NCI-H146 treated with DMSO at 0.1 percent for 48 hours (cell line): ENCODE results near the gene STK24.

Experiments used
- DNase-seq: peaks from one replicate; lab custom pipeline; 2025; ENCODE audit not compliant: unreplicated experiment; lab: John Stamatoyannopoulos, UW

Gene STK24

DNA sequence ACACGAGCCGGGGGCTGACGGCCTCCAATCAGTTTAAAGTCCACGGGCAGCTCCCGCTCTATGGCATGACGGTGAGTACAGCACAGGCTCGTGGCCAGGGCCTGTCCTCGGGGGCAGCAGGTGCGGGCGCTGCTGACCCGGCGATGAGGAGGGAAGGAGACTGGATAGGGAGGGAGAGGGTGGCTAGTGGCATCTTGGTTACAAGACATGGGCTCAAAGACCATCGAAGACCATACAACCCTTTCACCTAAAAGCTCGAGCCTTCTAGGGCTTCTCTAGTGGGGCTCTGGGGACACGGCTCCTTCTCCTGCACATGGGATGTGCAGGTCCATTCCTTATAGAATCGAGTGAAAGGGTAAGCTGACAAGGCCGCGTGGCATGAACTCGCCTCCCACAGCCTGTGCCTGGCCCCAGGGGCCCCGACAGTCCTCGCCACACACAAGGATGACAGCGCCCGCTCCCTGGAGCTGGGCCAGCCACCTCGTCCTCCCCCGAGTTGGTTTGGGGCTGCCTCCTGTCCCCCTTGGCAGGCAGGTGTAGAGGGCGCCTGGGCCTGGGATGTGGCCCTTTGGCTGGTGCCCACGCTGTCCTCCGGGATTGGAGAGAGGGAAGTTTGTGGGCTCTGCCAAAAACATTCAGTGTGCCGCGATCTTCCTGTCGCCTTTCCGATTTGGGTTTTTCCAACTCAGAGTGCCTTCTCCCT lies 137.6 kb downstream of the STK24 start:
- DNase-seq = no peak

DNA sequence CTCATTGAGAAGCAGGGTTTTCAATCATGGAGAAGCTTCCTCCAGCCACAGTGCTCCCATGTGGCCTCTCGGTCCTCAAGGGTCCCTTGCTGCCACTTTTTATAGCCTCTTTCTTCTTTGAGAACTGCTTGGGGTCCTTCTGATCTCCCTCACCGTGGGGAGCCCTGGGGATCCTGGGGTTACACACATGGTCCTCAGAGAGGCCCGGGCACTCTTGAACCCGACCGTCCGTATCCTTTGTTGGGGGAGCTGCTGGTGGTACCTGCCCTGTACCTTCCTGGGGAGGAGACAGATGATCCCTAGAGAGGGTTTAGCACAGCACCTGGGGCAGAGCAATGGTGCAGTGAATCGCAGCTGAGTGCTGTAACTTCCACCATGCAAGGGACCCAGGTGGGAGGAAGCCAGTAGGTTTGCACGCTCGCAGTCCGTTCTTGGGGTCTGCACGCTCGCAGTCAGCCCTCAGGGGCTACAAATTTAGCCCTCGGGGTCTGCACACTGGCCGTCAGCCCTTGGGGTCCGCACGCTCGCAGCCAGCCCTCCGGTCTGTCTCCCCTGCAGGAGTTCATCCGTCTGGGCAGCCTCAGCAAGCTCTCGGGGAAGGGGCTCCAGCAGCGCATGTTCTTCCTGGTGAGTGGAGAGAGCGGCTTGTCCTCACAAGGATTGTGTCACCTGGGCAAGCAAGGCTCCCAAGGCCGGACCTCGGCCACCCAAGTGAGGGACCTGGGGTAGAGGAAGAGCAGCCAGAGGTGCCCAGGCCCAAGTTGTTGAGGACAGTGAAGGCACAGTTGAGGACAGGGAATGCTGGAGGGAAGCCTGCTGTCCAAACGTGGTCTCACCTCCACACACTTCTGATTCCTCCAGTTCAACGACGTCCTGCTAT lies 138.4 kb downstream of the STK24 start:
- no peak for DNase-seq

DNA sequence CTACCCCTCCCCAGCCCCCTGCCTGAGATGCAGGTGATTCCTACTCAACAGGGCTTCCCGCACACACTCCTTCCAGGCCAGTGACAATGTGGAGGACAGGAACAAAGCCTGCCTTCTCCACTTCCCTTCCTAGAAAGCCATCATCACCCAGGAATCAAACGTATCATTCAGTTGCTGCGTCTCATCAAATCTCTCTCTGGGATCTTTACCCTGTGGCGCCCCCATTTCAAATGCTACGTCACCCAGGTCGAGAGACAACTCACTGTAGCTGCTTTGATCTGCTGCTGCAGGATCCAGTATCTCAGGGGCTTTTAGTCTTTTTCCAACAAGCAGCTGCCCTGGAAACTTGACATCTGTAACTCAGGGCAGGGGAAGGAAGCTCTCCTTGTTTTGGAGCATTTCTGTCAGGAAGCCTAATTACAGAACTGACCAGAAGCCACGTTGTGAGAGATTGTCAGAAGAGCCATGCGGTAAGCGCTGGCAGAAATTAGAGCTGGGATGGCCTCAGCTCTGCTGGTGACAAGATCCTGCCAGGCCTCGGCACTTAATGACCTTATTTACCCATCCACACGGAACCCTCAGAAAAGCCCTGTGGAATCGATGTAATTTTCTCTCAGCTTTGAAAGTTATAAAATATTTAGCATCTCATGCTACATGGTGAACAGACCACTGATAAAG lies 140.5 kb downstream of the STK24 start:
- no peak for DNase-seq

DNA sequence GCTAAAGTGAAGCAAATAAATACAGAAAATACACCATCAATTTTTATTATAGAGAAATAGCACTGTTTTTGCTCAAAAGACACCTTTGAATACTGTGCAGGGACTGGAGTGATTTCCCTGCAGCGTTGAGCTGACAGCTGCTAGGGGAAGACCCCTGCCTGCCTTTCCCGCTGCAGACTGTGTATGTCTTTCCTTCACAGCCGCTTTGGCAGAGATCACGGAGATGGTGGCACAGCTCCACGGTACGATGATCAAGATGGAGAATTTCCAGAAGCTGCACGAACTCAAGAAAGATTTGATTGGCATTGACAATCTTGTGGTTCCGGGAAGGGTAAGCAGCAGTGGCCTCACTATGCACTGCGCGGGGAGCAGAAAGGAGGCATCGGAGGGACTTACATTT lies 141.5 kb downstream of the STK24 start:
- no peak for DNase-seq

DNA sequence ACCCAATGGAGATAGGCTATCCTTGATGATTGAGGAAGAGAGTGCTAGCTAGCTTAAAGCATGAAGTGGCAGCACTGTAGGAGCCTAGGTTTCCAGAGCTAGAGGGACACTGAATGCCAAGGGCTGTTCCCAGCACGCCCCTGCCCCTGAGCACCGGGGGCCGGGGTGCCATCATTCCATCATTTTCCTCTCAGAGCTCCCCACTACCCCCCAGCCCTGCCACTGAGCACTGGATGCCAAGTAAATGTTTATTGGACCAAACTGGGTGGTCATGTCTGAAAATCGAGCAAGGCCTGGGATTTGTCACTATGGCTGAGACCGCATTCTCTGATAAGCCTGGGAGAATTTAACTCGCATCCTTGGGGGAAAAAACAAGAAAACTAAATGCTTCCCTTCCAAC lies 142.8 kb downstream of the STK24 start:
- DNase-seq = no peak

DNA sequence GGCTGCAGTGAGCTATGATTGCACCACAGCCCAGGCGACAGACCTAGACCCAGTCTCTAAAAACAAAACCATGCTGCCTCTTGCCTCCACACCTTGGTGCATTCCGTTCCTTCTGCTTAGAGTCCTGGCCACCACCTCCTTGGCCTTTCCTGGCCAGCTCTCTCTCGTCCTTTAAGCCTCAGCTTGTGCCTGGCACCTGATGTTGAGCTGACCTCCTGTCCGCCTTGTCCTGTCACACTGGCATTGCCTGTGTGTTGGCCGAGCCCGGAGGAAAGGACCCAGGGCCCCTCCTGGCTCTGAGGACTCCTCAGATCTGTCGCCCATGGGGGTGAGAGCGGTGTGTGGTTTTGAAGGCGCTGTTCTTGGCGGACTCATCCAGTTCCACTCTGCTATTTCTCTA lies 143.3 kb downstream of the STK24 start:
- DNase-seq = no peak

DNA sequence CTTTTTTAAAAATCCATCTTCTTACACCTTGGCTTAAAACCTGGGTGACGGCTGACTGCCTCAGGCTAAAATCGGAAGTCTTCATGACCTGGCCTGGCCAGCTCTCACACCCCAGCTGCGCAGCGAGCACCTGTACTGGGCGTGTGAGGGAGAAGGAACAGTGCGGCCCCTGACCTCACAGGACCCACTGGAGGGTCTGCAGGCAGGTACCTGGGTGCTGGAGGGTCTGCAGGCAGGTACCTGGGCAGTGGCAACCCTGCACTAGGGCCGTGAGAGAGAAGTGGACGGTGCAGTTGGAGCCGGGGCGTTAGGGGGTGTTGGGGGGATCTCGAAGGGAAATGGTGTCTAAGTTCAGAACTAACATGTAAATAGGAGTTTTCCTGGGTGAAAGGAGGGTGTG lies 144.3 kb downstream of the STK24 start:
- no peak for DNase-seq

DNA sequence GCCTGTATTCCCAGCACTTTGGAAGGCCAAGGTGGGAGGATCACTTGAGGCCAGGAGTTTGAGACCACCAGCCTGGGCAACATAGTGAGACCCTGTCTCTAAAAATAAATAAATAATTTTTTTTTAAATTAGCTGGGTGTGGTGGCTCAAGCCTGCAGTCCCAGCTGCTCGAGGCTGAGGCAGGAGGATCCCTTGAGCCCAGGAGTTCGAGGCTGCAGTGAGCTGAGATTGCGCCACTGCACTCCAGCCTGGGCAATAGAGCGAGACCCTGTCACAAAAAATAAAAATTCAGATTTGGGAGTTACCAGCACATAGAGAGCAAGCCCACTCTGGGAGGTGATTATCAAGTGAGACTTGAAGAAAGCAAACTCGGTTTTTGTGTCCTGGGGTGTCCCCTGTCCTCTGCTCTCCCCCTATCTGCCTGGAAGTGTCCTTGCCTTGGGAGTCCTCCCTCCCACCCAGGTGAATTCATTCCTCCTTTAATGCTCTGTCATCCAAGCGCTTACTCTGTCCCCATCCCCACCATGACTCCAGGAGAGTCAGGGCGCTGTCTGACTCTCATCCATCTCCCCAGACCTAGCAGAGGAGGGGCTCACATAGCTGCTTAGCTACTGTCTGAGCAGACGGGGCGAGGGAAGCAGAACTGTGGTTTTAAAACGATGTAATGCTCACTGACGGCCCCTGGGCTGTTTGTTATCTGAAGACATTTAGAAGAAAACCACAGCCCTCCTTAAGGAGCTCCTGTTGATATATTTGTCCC lies 146.8 kb downstream of the STK24 start:
- no peak for DNase-seq

DNA sequence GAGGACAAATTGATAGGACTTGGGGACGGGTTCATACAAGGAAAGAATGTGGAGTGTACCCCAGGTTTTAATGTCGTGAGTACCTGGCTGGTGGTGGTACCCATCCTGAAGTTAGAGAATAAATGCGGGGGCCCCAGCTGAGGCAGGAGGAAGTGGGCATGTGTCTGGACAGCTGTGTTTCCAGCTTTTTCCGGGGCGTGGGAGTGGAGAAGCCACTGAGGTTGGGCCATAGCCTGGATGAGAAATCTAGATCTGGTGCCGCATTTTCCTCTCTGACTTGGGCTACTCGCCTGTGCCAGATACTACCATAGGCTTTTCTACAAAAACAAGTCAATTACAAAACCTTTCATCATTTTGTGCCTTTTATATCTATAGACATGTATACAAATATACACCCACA lies 147.4 kb downstream of the STK24 start:
- no peak for DNase-seq

DNA sequence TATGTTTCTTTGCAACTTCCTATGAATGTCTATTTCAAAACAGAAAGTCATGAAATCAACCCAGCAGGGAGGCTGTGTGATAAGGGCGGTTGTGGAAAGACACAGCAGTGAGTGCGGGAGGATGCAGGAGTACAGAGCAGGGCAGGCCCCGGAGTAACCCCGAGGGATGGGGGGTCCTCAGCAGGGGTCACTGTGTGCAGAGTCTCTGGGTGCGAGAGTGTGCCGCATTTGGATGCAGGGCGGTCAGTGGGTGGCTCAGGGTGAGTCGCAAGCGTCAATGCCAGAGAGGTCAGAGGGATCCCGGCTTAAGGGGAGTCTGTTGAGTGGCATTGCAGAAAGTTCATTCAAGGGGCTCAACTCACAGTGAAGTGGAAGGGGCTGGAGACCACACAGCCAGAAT lies 147.8 kb downstream of the STK24 start:
- no peak for DNase-seq

DNA sequence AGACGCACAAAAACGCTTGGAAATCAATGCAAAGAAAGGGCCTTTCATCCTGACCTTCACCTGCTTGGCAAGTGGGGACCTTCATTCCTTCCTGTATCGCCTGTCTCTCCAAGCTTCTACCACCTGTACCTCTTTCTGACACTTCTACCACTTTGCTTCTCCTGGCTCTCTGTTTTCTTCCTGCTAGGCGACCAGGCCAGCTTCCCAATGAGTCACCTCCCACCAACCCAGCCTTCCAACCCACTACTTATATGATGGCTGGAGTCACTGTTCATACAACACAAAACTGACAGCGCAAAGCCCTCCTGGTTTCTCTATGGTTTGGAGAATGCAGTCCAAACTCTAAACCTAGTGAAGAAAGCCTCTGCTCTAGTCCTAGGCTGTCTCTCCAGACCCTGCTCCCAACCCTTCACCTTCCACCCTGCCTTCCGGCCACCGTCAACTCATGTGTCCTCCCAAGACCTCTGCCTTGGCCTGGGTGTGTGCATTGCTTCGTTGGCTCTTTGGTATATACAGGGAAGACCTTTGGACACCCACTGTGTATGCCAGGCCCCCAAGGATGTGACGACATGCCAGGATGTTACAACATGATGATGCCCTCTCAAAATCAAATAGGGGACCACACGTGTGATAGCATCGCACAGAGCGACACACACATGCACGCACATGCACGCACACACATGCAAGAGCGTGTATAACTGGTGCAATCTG lies 148.5 kb downstream of the STK24 start:
- no peak for DNase-seq

DNA sequence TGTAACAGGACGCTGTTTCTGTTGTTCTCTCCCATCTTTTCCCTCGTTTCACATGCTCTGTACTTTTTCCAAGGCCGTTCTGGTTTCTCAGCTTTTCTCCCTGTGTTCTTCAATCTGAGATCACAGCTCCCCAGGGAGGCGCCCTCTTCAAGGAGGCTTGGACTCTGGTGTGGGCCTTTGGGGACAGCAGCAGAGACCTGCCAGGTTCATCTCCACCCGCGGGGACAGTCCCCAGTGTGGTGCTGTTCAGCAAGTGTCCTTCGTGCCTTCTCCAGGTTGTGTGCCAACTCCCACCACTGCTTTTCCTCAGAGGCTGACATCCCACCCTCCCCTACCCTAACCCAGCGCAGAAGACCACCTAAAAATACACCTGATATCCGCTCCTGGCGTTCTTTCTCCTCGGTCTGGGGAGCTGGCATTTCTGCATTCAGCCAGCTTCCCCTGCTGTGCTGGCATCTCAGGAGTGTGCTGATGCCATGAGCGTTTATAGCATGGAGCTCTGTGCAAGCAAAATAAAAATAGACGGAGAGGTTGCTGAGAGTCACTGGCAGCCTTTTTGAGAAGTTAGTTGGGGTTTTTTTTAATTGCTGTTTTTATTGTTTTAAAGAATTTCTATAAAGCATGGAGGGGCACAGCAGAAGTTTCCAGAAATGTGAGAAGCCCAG lies 149.4 kb downstream of the STK24 start:
- no peak for DNase-seq

DNA sequence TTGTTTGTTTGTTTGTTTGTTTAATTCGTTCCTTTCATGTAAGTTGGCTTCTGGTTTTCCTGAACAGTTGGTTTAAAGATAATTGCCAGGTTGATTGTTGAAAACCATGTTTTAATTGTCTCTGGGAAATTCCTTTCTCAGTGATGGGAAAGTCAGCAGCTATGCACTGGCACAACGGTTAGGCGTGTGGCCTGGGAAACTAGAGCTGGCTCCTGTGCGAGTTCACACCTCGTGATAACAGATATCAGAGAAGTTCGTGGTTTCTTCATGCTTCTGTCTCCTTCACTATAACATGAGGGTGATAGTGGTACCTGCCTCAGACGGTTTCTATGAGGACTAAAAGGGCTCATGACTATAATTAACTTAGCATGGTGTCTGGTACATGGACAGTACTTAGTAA lies 153.5 kb downstream of the STK24 start:
- no peak for DNase-seq

DNA sequence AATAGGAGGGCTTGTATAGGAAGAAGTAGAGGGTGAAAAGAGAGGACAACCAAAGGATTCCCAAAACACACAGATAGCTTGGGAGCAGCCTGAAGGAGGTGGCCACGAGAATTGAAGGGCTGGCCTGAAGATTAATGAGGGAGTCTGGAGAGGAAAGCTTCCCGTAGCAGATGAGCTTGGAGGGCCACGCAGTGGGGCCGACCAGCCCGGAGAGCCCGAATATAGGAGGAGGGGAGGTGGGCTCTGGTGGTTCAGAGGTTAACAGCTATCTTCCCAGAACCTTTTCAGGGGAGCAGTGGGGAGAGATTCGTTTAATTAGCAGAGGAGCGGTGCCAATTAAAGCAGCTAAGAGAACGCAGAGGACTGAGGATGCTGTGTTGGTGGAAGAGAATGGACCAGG lies 154.9 kb downstream of the STK24 start:
- no peak for DNase-seq

DNA sequence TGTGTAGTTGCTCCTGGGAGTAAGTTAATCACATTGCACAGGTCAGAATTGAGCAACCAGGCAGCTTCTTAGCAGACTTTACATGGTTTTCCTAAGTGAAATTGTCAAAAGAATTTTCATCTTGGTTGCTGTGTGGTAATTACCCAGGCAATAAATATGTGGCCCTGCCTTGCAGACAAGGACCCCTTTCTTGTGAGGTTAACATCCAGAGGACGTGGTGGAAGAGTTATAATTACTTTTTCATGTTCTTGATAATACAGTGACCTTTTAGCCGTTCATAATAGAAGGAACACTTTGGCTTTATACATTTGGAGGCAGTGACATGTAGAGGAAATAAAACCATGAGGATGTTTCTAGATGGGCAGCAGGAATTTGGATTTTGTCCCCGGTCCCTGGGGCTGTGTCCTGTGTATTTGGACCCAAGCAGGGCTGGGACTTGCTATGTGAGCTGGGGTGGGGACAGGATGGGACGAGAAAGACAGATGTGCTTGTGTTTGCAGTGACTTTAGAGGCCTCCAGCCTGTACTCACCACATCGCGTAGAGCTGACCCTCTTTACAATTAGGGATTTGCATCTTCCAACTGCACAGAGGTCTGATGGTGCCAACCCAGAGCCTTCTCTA lies 156.2 kb downstream of the STK24 start:
- no peak for DNase-seq

DNA sequence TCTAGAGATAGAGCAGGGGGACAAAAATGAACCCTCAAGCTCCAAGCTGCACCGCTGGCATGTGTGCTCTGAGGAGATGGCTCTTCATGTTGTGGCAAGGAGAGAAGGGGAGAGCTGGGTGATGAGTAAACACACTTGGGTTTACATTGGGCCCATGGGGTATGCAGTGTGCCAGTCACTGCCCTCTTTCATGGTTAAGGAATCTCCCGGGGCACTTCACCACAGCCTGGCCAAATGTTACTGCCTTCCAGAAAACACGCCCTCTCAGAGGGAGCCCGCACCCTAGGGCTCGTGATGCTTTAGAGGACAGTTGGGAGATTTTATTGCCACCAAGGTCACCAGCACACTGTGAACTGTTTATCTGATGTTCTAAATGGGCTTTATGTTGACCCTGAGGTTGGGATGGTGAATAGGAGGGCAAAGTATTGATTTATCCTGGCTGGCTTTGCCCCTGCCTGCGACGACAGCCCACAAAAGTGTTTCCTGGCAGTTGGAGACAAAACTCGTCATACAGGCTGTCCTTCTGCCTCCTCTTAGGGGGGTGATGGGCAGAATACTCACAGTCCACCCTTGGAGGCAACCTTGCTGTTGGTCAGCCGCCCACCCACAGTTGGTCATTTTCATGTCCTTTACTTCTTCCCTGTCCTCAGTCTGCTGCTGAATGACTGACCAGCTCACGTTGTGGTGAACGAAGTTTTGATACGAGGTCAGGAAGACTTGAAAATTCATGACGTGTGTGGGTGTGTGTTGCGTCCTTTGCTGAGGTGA lies 156.9 kb downstream of the STK24 start:
- no peak for DNase-seq

DNA sequence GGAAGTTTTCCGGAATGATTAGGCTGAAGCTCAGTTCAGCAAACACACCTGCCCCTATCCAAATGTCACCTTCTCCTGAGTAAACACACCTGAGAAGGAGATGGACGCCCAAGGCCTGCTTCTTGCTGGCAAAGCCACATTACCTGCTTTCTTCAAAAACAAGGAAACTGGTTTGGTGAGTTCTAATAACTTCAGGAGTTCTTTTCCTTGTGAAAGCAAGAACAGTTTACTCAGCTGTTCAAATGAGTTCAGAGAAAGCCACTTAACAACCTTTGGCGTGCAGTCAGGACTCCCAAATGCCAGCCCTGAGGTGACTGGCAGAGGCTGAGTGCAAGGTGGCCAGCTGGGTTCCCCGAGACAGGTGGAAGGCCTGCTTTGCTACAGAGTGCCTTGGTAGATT lies 160.5 kb downstream of the STK24 start:
- peak; percentile 92 for DNase-seq

DNA sequence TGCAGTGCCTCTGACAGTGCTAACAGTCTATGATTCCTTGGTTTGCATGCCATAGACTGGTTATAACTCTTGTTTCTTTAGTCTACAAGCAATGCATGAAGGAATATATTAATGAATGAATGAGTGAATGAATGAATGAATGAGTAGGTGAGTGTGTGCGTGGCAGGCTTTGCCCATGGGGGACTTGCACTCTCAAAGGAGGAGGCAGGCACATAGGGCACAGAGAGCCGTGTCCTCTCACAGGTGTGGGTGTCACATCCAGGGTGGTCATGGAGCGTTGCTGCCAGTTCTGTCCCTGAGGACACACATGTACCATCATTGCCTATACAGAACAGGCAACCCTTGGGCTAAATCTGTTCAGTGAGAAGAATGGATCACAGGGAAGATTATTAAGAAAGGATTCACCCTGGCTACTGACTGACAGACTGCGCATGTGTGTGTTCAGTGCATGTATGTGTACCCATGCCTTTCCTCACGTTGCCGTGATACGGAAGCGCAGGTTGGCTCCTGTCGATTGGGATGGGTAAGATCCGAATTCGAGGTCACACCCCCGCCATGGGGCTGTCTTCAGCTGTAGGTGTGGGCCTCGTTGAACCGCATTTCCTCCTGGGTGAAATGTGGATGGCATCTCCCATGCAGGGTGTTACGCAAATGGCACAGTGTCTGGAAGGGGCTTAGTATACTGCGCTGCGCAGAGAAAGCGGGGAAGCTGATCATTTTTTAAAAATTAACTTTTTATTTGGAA lies 161.4 kb downstream of the STK24 start:
- DNase-seq = no peak
